Liver (tissue), 3 donors: Measurements from ENCODE around the gene EEA1.

Experiments used
- EGR1 ChIP-seq, 2 donors: IDR thresholded peaks; 2 replicates each; pipeline ENCODE4 v1.6.1; 2016 to 2018; ENCODE audit warnings: antibody characterized with exemption in 2 of 2, low read depth in 2 of 2
- GABPA ChIP-seq, 2 donors: IDR thresholded peaks in 1 of 2; conservative IDR thresholded peaks in 1 of 2; 2 replicates each; pipeline ENCODE4 v1.6.1; 2016; ENCODE audit warnings: antibody characterized with exemption in 2 of 2, mild to moderate bottlenecking in 1 of 2, moderate library complexity in 1 of 2
- HNF4A ChIP-seq, 2 donors: conservative IDR thresholded peaks; 2 replicates each; pipeline ENCODE4 v1.6.1; 2016; ENCODE audit warnings: antibody characterized with exemption in 2 of 2, mild to moderate bottlenecking in 2 of 2
- JUND ChIP-seq, 2 donors: IDR thresholded peaks; 2 replicates each; pipeline ENCODE4 v1.6.1; 2016; ENCODE audit warnings: antibody characterized with exemption in 2 of 2
- RAD21 ChIP-seq, 2 donors: IDR thresholded peaks; 2 replicates each; pipeline ENCODE4 v1.6.1; 2016; ENCODE audit warnings: antibody characterized with exemption in 2 of 2, mild to moderate bottlenecking in 2 of 2
- SP1 ChIP-seq: IDR thresholded peaks from 2 replicates; pipeline ENCODE4 v1.6.1; 2018; ENCODE audit warnings: antibody characterized with exemption, mild to moderate bottlenecking
- TAF1 ChIP-seq: conservative IDR thresholded peaks from 2 replicates; pipeline ENCODE4 v1.6.1; 2016; ENCODE audit warnings: antibody characterized with exemption, mild to moderate bottlenecking
- YY1 ChIP-seq: IDR thresholded peaks from 2 replicates; pipeline ENCODE4 v1.6.1; 2016; ENCODE audit warnings: antibody characterized with exemption, mild to moderate bottlenecking
- TF ChIP-seq, protein P1 (sequence below): fragments of 150-350 bp; IDR thresholded peaks from 2 replicates; pipeline ENCODE4 v1.5.1; 2017; ENCODE audit warnings: improper control_type of control experiment, low read depth, low read length; ENCODE audit not compliant: missing input control
- TF ChIP-seq, protein P2 (sequence below): IDR thresholded peaks from 2 replicates; pipeline ENCODE4 v1.6.1; 2016; ENCODE audit warnings: antibody characterized with exemption, mild to moderate bottlenecking
- TF ChIP-seq, protein P3 (sequence below): IDR thresholded peaks from 2 replicates; pipeline ENCODE4 v1.6.1; 2016; ENCODE audit warnings: antibody characterized with exemption
- TF ChIP-seq, protein P4 (sequence below): IDR thresholded peaks from 2 replicates; pipeline ENCODE4 v1.6.1; 2016; ENCODE audit warnings: antibody characterized with exemption
- donor health status: healthy.
- donor health status: healthy.

GRCh38 chr12:92743026-92743425, 186.1 kb downstream of the EEA1 start:
- TF ChIP-seq, protein P1, sequence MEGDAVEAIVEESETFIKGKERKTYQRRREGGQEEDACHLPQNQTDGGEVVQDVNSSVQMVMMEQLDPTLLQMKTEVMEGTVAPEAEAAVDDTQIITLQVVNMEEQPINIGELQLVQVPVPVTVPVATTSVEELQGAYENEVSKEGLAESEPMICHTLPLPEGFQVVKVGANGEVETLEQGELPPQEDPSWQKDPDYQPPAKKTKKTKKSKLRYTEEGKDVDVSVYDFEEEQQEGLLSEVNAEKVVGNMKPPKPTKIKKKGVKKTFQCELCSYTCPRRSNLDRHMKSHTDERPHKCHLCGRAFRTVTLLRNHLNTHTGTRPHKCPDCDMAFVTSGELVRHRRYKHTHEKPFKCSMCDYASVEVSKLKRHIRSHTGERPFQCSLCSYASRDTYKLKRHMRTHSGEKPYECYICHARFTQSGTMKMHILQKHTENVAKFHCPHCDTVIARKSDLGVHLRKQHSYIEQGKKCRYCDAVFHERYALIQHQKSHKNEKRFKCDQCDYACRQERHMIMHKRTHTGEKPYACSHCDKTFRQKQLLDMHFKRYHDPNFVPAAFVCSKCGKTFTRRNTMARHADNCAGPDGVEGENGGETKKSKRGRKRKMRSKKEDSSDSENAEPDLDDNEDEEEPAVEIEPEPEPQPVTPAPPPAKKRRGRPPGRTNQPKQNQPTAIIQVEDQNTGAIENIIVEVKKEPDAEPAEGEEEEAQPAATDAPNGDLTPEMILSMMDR: no peak
- TF ChIP-seq, protein P2, sequence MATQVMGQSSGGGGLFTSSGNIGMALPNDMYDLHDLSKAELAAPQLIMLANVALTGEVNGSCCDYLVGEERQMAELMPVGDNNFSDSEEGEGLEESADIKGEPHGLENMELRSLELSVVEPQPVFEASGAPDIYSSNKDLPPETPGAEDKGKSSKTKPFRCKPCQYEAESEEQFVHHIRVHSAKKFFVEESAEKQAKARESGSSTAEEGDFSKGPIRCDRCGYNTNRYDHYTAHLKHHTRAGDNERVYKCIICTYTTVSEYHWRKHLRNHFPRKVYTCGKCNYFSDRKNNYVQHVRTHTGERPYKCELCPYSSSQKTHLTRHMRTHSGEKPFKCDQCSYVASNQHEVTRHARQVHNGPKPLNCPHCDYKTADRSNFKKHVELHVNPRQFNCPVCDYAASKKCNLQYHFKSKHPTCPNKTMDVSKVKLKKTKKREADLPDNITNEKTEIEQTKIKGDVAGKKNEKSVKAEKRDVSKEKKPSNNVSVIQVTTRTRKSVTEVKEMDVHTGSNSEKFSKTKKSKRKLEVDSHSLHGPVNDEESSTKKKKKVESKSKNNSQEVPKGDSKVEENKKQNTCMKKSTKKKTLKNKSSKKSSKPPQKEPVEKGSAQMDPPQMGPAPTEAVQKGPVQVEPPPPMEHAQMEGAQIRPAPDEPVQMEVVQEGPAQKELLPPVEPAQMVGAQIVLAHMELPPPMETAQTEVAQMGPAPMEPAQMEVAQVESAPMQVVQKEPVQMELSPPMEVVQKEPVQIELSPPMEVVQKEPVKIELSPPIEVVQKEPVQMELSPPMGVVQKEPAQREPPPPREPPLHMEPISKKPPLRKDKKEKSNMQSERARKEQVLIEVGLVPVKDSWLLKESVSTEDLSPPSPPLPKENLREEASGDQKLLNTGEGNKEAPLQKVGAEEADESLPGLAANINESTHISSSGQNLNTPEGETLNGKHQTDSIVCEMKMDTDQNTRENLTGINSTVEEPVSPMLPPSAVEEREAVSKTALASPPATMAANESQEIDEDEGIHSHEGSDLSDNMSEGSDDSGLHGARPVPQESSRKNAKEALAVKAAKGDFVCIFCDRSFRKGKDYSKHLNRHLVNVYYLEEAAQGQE: no peak
- no peak for TF ChIP-seq EGR1 (IDR thresholded peaks at IDR 0.05; ENCODE audit: low read depth in 2 of 2)
- TF ChIP-seq JUND (IDR thresholded peaks at IDR 0.05): no peak
- TF ChIP-seq YY1: no peak
- TF ChIP-seq GABPA (IDR thresholded peaks at IDR 0.05 in 1 of 2, conservative IDR thresholded peaks at IDR 0.05 in 1 of 2): no peak
- no peak for TF ChIP-seq RAD21 (IDR thresholded peaks at IDR 0.05)
- TF ChIP-seq, protein P3, sequence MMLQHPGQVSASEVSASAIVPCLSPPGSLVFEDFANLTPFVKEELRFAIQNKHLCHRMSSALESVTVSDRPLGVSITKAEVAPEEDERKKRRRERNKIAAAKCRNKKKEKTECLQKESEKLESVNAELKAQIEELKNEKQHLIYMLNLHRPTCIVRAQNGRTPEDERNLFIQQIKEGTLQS: no peak
- TF ChIP-seq TAF1: no peak
- no peak for TF ChIP-seq SP1
- TF ChIP-seq HNF4A (conservative IDR thresholded peaks at IDR 0.05): no peak
- TF ChIP-seq, protein P4, sequence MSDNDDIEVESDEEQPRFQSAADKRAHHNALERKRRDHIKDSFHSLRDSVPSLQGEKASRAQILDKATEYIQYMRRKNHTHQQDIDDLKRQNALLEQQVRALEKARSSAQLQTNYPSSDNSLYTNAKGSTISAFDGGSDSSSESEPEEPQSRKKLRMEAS: no peak
